MCF 10A (cell line): Measurements from ENCODE around the gene TNS1. TPM values are rescaled to one million over a fixed set of nuclear protein-coding genes. Genes with fewer than 3 reads are reported as not detected.

ENCODE experiments used
- BruUV-seq: library from RNA; stranded (reverse); fragments of 400-500 nt; replicated peaks from 2 replicates; lab custom pipeline; 2021; lab: Mats Ljungman, UMichigan
- CTCF ChIA-PET: fragments of 300-600 bp; sonication (Branson Sonifier 250); formaldehyde crosslinking; extraction: SDS; loops from one replicate; lab custom pipeline; 2021; ENCODE audit warnings: antibody characterized with exemption, inconsistent platforms; lab: Yijun Ruan, JAX
- POLR2A ChIA-PET: fragments of 300-600, 350-650 bp; sonication (Branson Sonifier 250); formaldehyde crosslinking; extraction: SDS; loops from one replicate; lab custom pipeline; 2020; ENCODE audit warnings: antibody characterized with exemption, inconsistent platforms; lab: Yijun Ruan, JAX
- DNase-seq: peaks from one replicate; pipeline ENCODE4 v3.0.0-alpha.2; 2018; ENCODE audit not compliant: unreplicated experiment
- H3K27ac Mint-ChIP-seq: one replicate; pipeline ENCODE4 v1.8.0; 2022; ENCODE audit warnings: mild to moderate bottlenecking, low read depth, mixed read lengths; ENCODE audit not compliant: unreplicated experiment
- H3K27me3 Mint-ChIP-seq: one replicate; pipeline ENCODE4 v1.8.0; 2022; ENCODE audit warnings: mixed read lengths; ENCODE audit not compliant: insufficient read depth, unreplicated experiment
- H3K36me3 Mint-ChIP-seq: one replicate; pipeline ENCODE4 v1.8.0; 2022; ENCODE audit warnings: mild to moderate bottlenecking, moderate library complexity, mixed read lengths; ENCODE audit not compliant: insufficient read depth, unreplicated experiment
- H3K4me1 Mint-ChIP-seq: one replicate; pipeline ENCODE4 v1.8.0; 2022; ENCODE audit warnings: mixed read lengths; ENCODE audit not compliant: insufficient read depth, unreplicated experiment
- H3K4me3 Mint-ChIP-seq: one replicate; pipeline ENCODE4 v1.8.0; 2022; ENCODE audit warnings: mild to moderate bottlenecking, moderate library complexity, mixed read lengths; ENCODE audit not compliant: unreplicated experiment
- H3K9me3 Mint-ChIP-seq: one replicate; pipeline ENCODE4 v1.8.0; 2022; ENCODE audit warnings: mixed read lengths; ENCODE audit not compliant: unreplicated experiment
- intact Hi-C: fragments of 100-400 bp; cut with micrococcal nuclease; formaldehyde crosslinking; loops from 2 replicates; pipeline ENCODE4 v1.14.1; 2022
- total RNA-seq: library from RNA; stranded (reverse); gene quantifications from 2 replicates; pipeline ENCODE4 v1.2.3, GENCODE V29; 2022
- TF ChIP-seq, protein P1 (sequence below): fragments of 200-600 bp; IDR thresholded peaks from one replicate; pipeline ENCODE4 v1.8.0; 2022; ENCODE audit warnings: antibody characterized with exemption, mild to moderate bottlenecking; ENCODE audit not compliant: unreplicated experiment

TNS1 gene
- total RNA-seq, 1 experiment from 2014 or later = 3.3 TPM

DNA sequence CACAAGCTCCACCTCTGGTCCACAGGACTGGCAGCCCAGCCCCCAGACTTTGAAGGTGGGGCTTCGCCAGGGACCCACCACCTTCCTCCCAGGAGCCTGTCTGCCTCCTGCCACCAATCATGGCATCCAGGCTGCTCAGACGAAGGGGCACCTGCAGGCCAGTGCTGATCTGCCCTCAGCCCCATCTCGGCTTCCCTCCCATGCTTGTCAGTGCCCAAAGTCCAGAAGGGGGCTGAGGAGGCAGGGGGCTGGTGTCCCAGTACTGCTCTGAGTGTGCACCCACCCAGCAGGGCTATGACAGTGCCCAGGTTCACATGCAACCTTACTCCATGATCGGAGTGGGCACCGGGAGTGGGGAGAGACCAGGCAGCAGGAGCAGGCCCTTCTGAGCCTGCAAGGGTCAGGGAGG lies 40.9 kb upstream of the TNS1 start:
- BruUV-seq = no TSS peak
- Mint-ChIP-seq H3K27me3 (peaks cover 65% of the 10 kb centered on the region), H3K9me3 (no peaks in the 10 kb centered on the region), H3K36me3 (no peaks in the 10 kb centered on the region), H3K4me3 (no peak overlapping the region), H3K27ac (no peak overlapping the region), H3K4me1 (no peaks in the 10 kb centered on the region)
- TF ChIP-seq, protein P1, sequence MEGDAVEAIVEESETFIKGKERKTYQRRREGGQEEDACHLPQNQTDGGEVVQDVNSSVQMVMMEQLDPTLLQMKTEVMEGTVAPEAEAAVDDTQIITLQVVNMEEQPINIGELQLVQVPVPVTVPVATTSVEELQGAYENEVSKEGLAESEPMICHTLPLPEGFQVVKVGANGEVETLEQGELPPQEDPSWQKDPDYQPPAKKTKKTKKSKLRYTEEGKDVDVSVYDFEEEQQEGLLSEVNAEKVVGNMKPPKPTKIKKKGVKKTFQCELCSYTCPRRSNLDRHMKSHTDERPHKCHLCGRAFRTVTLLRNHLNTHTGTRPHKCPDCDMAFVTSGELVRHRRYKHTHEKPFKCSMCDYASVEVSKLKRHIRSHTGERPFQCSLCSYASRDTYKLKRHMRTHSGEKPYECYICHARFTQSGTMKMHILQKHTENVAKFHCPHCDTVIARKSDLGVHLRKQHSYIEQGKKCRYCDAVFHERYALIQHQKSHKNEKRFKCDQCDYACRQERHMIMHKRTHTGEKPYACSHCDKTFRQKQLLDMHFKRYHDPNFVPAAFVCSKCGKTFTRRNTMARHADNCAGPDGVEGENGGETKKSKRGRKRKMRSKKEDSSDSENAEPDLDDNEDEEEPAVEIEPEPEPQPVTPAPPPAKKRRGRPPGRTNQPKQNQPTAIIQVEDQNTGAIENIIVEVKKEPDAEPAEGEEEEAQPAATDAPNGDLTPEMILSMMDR = no peak
- intact Hi-C loops = no loop called here
- no peak for DNase-seq
- ChIA-PET POLR2A (no interaction called here), CTCF (interaction anchor here (1.0 to 4.1 kb wide), 6 partner anchors 8 to 258 kb away, joined by 3 to 28 read pairs (median 15); no protein-coding TSS in a partner anchor)

GRCh38 chr2:218043100-218043499 lies 40.3 kb upstream of the TNS1 start:
- POLR2A ChIA-PET = no interaction called here
- intact Hi-C loops = no loop called here
- Mint-ChIP-seq H3K27me3 (peaks cover 65% of the 10 kb centered on the region), H3K36me3 (no peaks in the 10 kb centered on the region), H3K27ac (no peak overlapping the region), H3K9me3 (no peaks in the 10 kb centered on the region), H3K4me1 (no peaks in the 10 kb centered on the region), H3K4me3 (no peak overlapping the region)
- CTCF ChIA-PET = interaction anchor here (0.6 to 4.1 kb wide), 5 partner anchors 8 to 830 kb away, joined by 3 to 28 read pairs (median 4); no protein-coding TSS in a partner anchor
- DNase-seq = no peak
- BruUV-seq = no TSS peak
- TF ChIP-seq, protein P1 = no peak

- TF ChIP-seq, protein P1 = no peak
- no peaks in the 10 kb centered on the region for H3K36me3 Mint-ChIP-seq
- ChIA-PET CTCF (interaction anchor here (1.8 to 4.1 kb wide), 4 partner anchors 54 to 264 kb away, joined by 5 to 28 read pairs (median 15); no protein-coding TSS in a partner anchor), POLR2A (no interaction called here)
- no TSS peak for BruUV-seq
- H3K4me1 Mint-ChIP-seq = no peaks in the 10 kb centered on the region
- no peak overlapping the region for H3K27ac Mint-ChIP-seq
- no peak for DNase-seq
- peaks cover 75% of the 10 kb centered on the region for H3K27me3 Mint-ChIP-seq
- intact Hi-C loops = no loop called here
- no peaks in the 10 kb centered on the region for H3K9me3 Mint-ChIP-seq
- no peak overlapping the region for H3K4me3 Mint-ChIP-seq
Observed at GRCh38 chr2:218041302-218042168, 38.7 kb upstream of the TNS1 start.

- no peaks in the 10 kb centered on the region for H3K9me3 Mint-ChIP-seq
- H3K4me3 Mint-ChIP-seq = no peak overlapping the region
- no peak overlapping the region for H3K27ac Mint-ChIP-seq
- BruUV-seq = no TSS peak
- no peak for DNase-seq
- H3K27me3 Mint-ChIP-seq = peaks cover 73% of the 10 kb centered on the region
- TF ChIP-seq, protein P1 = no peak
- H3K4me1 Mint-ChIP-seq = no peaks in the 10 kb centered on the region
- no peaks in the 10 kb centered on the region for H3K36me3 Mint-ChIP-seq
- ChIA-PET CTCF (interaction anchor here (1.8 to 4.1 kb wide), 4 partner anchors 53 to 264 kb away, joined by 5 to 28 read pairs (median 15); no protein-coding TSS in a partner anchor), POLR2A (no interaction called here)
- intact Hi-C loops = no loop called here
Observed at GRCh38 chr2:218040883-218041282, 38.1 kb upstream of the TNS1 start.
